Fibroblast of villous mesenchyme (primary cell): ENCODE data around the gene TMEM181. TPM values are rescaled to one million over a fixed set of nuclear protein-coding genes. Genes with fewer than 3 reads are reported as not detected.

Experiments used
- DNase-seq: peaks from one replicate; pipeline ENCODE4 v3.0.0-alpha.2; 2010; ENCODE audit warnings: low read depth
- H3K4me3 ChIP-seq: 2 replicates; pipeline ENCODE4 v1.5.1; 2011; ENCODE audit warnings: low read depth, mild to moderate bottlenecking, low read length
- CTCF ChIP-seq: IDR thresholded peaks from 2 replicates; pipeline ENCODE4 v1.5.1; 2012; ENCODE audit warnings: low read depth, mild to moderate bottlenecking, low read length; ENCODE audit not compliant: insufficient read depth
- total RNA-seq: library from RNA; depleted of rRNA; stranded (reverse); fragments of >200 nt; gene quantifications from 2 replicates; pipeline ENCODE4 v1.2.3, GENCODE V29; 2012

Gene TMEM181
- 35.1 and 58.3 TPM in 2 replicates for total RNA-seq

GRCh38 chr6:158559895-158560835 lies at the start of gene TMEM181:
Gene TMEM181 (plus strand): TSS chr6:158560091. CDS start chr6:158560225, 134 bp downstream.
- H3K4me3 ChIP-seq = peak within 1 kb of the TSS; percentile 84
- TF ChIP-seq CTCF = no peak

GRCh38 chr6:158512809-158513208 lies 47.1 kb upstream of the TMEM181 start:
- no peak for TF ChIP-seq CTCF
- no peak overlapping the region for H3K4me3 ChIP-seq
- DNase-seq = no peak

More at GRCh38 chr6:158559895-158560835, at the start of gene TMEM181:
- DNase-seq = peak; percentile 85

GRCh38 chr6:158514176-158514575 lies 45.7 kb upstream of the TMEM181 start:
- no peak for DNase-seq
- TF ChIP-seq CTCF = no peak
- H3K4me3 ChIP-seq = no peak overlapping the region

GRCh38 chr6:158514991-158515390 lies 44.9 kb upstream of the TMEM181 start:
- no peak for DNase-seq
- TF ChIP-seq CTCF = no peak

GRCh38 chr6:158516098-158516497 lies 43.8 kb upstream of the TMEM181 start:
- no peak overlapping the region for H3K4me3 ChIP-seq
- TF ChIP-seq CTCF = no peak
- DNase-seq = no peak

More at GRCh38 chr6:158514991-158515390, 44.9 kb upstream of the TMEM181 start:
- H3K4me3 ChIP-seq = no peak overlapping the region

GRCh38 chr6:158517038-158517437 lies 42.9 kb upstream of the TMEM181 start:
- no peak for TF ChIP-seq CTCF
- no peak for DNase-seq
- H3K4me3 ChIP-seq = no peak overlapping the region

GRCh38 chr6:158517581-158517980 lies 42.3 kb upstream of the TMEM181 start:
- TF ChIP-seq CTCF = no peak
- DNase-seq = no peak
- H3K4me3 ChIP-seq = no peak overlapping the region
